Pancreas (tissue), 10 donors: ENCODE data around the gene LGALS4. TPM values are rescaled to one million over a fixed set of nuclear protein-coding genes. Genes with fewer than 3 reads are reported as not detected.
A peak's percentile ranks its signal among the peaks of the same experiment; 100 is the strongest.
"Not testable (repeated sequence)": the region's sequence is repeated elsewhere in the genome, so short reads cannot be mapped to it uniquely, and the experiment has no call there.

Experiments used
- ATAC-seq, 4 donors: fragments of 200-7000 bp; cut with Tn5 transposase; one replicate each; pipeline versions ENCODE4 v1.8.0 to v1.9.1; 2020; ENCODE audit warnings: mild to moderate bottlenecking in 4 of 4, moderate library complexity in 4 of 4
- DNase-seq, 6 donors: peaks; one replicate each; pipeline ENCODE4 v3.0.0-alpha.2; 2020
- FAIRE-seq: peaks from 2 replicates; lab custom pipeline; 2012; peaks lifted over from hg19 to GRCh38; lab: Jason Lieb, UNC
- H3K27ac ChIP-seq, 4 donors: fragments of 200-600 bp; sonication (generic); 1 replicate in 3 of 4; 2 replicates in 1 of 4; pipeline versions ENCODE4 v1.5.0 to v1.8.0; 2020
- H3K27me3 ChIP-seq, 4 donors: fragments of 200-600 bp; one replicate each; pipeline ENCODE4 v1.8.0; 2021
- H3K36me3 ChIP-seq, 3 donors: fragments of 200-600 bp; sonication (generic) in 1 of 3; one replicate each; pipeline versions ENCODE4 v1.5.0 to v1.8.0; 2020 to 2021
- H3K4me1 ChIP-seq, 3 donors: fragments of 200-600 bp; one replicate each; pipeline ENCODE4 v1.8.0; 2021
- H3K4me3 ChIP-seq, 4 donors: fragments of 200-600 bp; sonication (generic) in 2 of 4; one replicate each; pipeline versions ENCODE4 v1.5.0 to v1.8.0; 2020 to 2021
- H3K9me3 ChIP-seq, 4 donors: fragments of 200-600 bp; one replicate each; pipeline ENCODE4 v1.8.0; 2021
- WGBS, 2 donors: extraction: QIAGEN DNeasy Blood & Tissue Kit; methylation state at CpG; one replicate each; pipeline ENCODE4 v1.1.7; 2013; 5-methylcytosine and 5-hydroxymethylcytosine counted together
- intact Hi-C, 3 donors: fragments of 100-400 bp; cut with DNase I; formaldehyde crosslinking; loops; one replicate each; pipeline versions ENCODE4 v1.11.1 to v1.14.2; 2022
- polyA plus RNA-seq, 2 donors: library from polyadenylated mRNA; stranded (reverse); fragments of 200-250 nt; gene quantifications; one replicate each; pipeline ENCODE4 v1.2.3, GENCODE V29; 2013
- total RNA-seq, 6 donors: library from RNA; stranded (reverse); fragmentation: NEBNext Ultra II Directional in 4 of 6; extraction: Animal tissue kit (Norgen Biotek cat#: 25700) in 4 of 6; gene quantifications; one replicate each; pipeline versions ENCODE4 v1.2.1 to v1.2.4, GENCODE V29; 2021 to 2023
- TF ChIP-seq, protein P1 (sequence below), 4 donors: fragments of 200-600 bp; sonication (generic) in 3 of 4; IDR thresholded peaks; one replicate each; pipeline versions ENCODE4 v1.5.0 to v1.8.0; 2021; ENCODE audit warnings: antibody characterized with exemption in 4 of 4
- donor health status: healthy with polysubstance abuse.
- donor health status: DM: no; HTN: no; CAD: no; lungs with moderate emphysema.
- donor health status: DM: no; HTN: no; CAD: no.
- donor health status: control.
- donor health status: control.
- donor health status: Bipolar disorder and iron deficiency.
- donor health status: DM: yes; HTN: yes; CAD: no.
- donor health status: DM: no; HTN: no; CAD: no.
- donor health status: DM: no; HTN: no; CAD: no.
- donor health status: DM: yes; HTN: yes; CAD: no.

Gene LGALS4
- total and polyA plus RNA-seq, 8 donors: 14.2 to 135 (median 73.8) TPM

DNA sequence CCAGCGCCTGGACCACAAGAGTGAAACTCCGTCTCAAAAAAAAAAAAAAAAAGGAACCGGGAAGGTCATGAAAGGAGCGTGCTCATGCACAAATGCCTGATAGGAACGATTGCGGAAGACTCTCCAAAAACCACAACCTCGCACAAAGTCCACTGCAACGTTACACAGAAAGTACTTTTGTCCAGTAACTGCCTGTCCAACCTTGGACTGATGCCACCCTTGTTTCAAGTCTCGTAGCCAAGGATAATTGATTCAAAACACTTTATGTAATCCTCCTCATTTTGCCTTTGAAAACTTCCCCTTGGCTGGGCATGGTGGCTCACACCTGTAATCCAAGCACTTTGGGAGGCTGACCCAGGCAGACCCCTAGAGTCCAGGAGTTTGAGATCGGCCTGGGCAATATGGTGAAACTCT lies 53.1 kb downstream of the LGALS4 start:
- no peaks in the 10 kb centered on the region for H3K36me3 ChIP-seq
- WGBS, 2 donors: 35 to 38% methylated on average over 10 of the region's 10 CpGs
- H3K9me3 ChIP-seq: no peaks in the 10 kb centered on the region
- ATAC-seq: peak; percentile 47 to 86 (median 78)
- TF ChIP-seq, protein P1, sequence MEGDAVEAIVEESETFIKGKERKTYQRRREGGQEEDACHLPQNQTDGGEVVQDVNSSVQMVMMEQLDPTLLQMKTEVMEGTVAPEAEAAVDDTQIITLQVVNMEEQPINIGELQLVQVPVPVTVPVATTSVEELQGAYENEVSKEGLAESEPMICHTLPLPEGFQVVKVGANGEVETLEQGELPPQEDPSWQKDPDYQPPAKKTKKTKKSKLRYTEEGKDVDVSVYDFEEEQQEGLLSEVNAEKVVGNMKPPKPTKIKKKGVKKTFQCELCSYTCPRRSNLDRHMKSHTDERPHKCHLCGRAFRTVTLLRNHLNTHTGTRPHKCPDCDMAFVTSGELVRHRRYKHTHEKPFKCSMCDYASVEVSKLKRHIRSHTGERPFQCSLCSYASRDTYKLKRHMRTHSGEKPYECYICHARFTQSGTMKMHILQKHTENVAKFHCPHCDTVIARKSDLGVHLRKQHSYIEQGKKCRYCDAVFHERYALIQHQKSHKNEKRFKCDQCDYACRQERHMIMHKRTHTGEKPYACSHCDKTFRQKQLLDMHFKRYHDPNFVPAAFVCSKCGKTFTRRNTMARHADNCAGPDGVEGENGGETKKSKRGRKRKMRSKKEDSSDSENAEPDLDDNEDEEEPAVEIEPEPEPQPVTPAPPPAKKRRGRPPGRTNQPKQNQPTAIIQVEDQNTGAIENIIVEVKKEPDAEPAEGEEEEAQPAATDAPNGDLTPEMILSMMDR (IDR thresholded peaks at IDR 0.05): no peak
- no peak overlapping the region for H3K4me3 ChIP-seq
- peak in 3 of 6 donors; percentile 39 to 52 (median 50) for DNase-seq
- intact Hi-C loops: no loop called here
- no peak for FAIRE-seq
- no peaks in the 10 kb centered on the region for H3K27me3 ChIP-seq
- peak overlapping the region in 3 of 4 donors; percentile 7 to 59 (median 35) for H3K27ac ChIP-seq
- no peaks in the 10 kb centered on the region for H3K4me1 ChIP-seq

DNA sequence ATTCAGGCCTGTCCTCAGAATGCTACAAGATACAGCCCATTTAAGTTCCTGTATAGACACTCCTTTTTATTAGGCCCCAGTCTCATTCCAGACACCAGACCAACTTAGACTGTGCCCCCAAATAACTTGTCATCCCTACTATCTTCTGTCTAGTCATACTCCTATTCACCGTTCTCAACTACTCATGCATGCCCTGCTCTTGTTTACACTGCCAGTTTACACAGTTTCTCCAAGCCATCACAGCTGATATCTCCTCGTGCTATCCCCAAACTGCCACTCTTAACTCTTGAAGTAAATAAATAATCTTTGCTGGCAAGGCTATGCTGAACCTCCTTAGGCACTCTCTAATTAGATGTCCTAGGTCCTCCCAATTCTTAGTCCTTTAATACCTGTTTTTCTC lies 58.5 kb downstream of the LGALS4 start:
- intact Hi-C loops, FAIRE-seq, DNase-seq, H3K4me1 ChIP-seq, H3K36me3 ChIP-seq, H3K27ac ChIP-seq, H3K9me3 ChIP-seq, ATAC-seq, H3K4me3 ChIP-seq, H3K27me3 ChIP-seq: not testable (repeated sequence)
- WGBS, 2 donors: 15 to 33% methylated on average over 1 to 2 of the region's 2 CpGs

DNA sequence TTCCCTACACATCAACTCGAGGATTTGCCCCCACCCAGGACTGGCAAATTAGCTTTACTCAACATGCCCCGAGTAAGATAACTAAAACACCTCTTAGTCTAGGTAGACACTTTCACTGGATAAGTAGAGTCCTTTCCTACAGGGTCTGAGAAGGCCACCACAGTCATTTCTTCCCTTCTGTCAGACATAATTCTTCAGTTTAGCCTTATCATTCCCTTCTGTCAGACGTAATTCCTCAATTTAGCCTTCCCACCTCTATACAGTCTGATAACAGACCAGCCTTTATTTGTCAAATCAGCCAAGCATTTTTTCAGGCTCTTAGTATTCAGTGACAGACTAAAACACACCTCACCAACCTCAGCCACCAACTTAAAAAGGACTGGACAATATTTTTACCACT lies 59.0 kb downstream of the LGALS4 start:
- H3K36me3 ChIP-seq, H3K27ac ChIP-seq, DNase-seq, H3K4me1 ChIP-seq, H3K27me3 ChIP-seq, H3K4me3 ChIP-seq, H3K9me3 ChIP-seq, FAIRE-seq, ATAC-seq, intact Hi-C loops: not testable (repeated sequence)
- WGBS, 2 donors: 50 to 64% methylated on average over 3 of the region's 3 CpGs

Other genes starting within 250 kb of the LGALS4 start
- 1 to 10 TPM in 5 of 6 donors, under 1 TPM in 1; 0.79 to 3.8 (median 2.6) TPM for gene MAP4K1, start 195.0 kb downstream of the LGALS4 start, total RNA-seq
- 10 to 100 TPM in 1 of 2 donors, 1 to 10 TPM in 1; 2.6 to 43.4 TPM for gene MAP4K1, start 195.0 kb downstream of the LGALS4 start, polyA plus RNA-seq
- 100 to 1,000 TPM in 5 of 6 donors, 10 to 100 TPM in 1; 93.5 to 140 (median 131) TPM for gene EIF3K, start 193.8 kb downstream of the LGALS4 start, total RNA-seq
- 100 to 1,000 TPM; 107 to 162 TPM for gene EIF3K, start 193.8 kb downstream of the LGALS4 start, polyA plus RNA-seq
- 100 to 1,000 TPM; 137 to 284 (median 189) TPM for gene ACTN4, start 165.3 kb downstream of the LGALS4 start, total RNA-seq
- 100 to 1,000 TPM in 1 of 2 donors, 10 to 100 TPM in 1; 98.2 to 195 TPM for gene ACTN4, start 165.3 kb downstream of the LGALS4 start, polyA plus RNA-seq
- gene CAPN12, start 68.5 kb downstream of the LGALS4 start, total RNA-seq: 1 to 10 TPM; 2.3 to 8.8 (median 7.1) TPM
- 10 to 100 TPM; 40.4 to 46.3 TPM for gene CAPN12, start 68.5 kb downstream of the LGALS4 start, polyA plus RNA-seq
- gene LGALS7, start 39.4 kb downstream of the LGALS4 start, total RNA-seq: not detected
- not detected for gene LGALS7, start 39.4 kb downstream of the LGALS4 start, polyA plus RNA-seq
- gene LGALS7B, start 23.7 kb downstream of the LGALS4 start, total RNA-seq: not detected
- under 1 TPM in 1 of 2 donors, not detected in 1; 0.38 TPM for gene LGALS7B, start 23.7 kb downstream of the LGALS4 start, polyA plus RNA-seq
- gene ECH1, start 18.8 kb upstream of the LGALS4 start, total RNA-seq: 100 to 1,000 TPM in 1 of 6 donors, 10 to 100 TPM in 5; 70.7 to 126 (median 92.5) TPM
- 100 to 1,000 TPM; 112 to 197 TPM for gene ECH1, start 18.8 kb upstream of the LGALS4 start, polyA plus RNA-seq
- 100 to 1,000 TPM in 4 of 6 donors, 10 to 100 TPM in 2; 97.0 to 161 (median 129) TPM for gene HNRNPL, start 37.0 kb upstream of the LGALS4 start, total RNA-seq
- 100 to 1,000 TPM in 1 of 2 donors, 10 to 100 TPM in 1; 89.2 to 128 TPM for gene HNRNPL, start 37.0 kb upstream of the LGALS4 start, polyA plus RNA-seq
- 10 to 100 TPM in 4 of 6 donors, 1 to 10 TPM in 2; 6.5 to 16.9 (median 10.5) TPM for gene RINL, start 65.3 kb upstream of the LGALS4 start, total RNA-seq
- gene RINL, start 65.3 kb upstream of the LGALS4 start, polyA plus RNA-seq: 10 to 100 TPM; 17.6 to 26.2 TPM
- gene SIRT2, start 86.7 kb upstream of the LGALS4 start, total RNA-seq: 10 to 100 TPM; 16.2 to 27.0 (median 19.0) TPM
- gene SIRT2, start 86.7 kb upstream of the LGALS4 start, polyA plus RNA-seq: 10 to 100 TPM; 33.5 to 44.4 TPM
- gene NFKBIB, start 87.0 kb upstream of the LGALS4 start, total RNA-seq: 10 to 100 TPM in 2 of 6 donors, 1 to 10 TPM in 4; 6.8 to 14.3 (median 9.3) TPM
- gene NFKBIB, start 87.0 kb upstream of the LGALS4 start, polyA plus RNA-seq: 10 to 100 TPM; 12.3 to 26.8 TPM
- gene CCER2, start 99.2 kb upstream of the LGALS4 start, total RNA-seq: under 1 TPM in 5 of 6 donors, not detected in 1; 0.17 to 0.22 (median 0.19) TPM
- 1 to 10 TPM; 1.2 to 3.3 TPM for gene CCER2, start 99.2 kb upstream of the LGALS4 start, polyA plus RNA-seq
- 10 to 100 TPM in 5 of 6 donors, 1 to 10 TPM in 1; 8.8 to 21.8 (median 14.0) TPM for gene SARS2, start 117.8 kb upstream of the LGALS4 start, total RNA-seq
- 10 to 100 TPM; 73.2 to 80.6 TPM for gene SARS2, start 117.8 kb upstream of the LGALS4 start, polyA plus RNA-seq
- gene MRPS12, start 118.0 kb upstream of the LGALS4 start, total RNA-seq: 10 to 100 TPM in 5 of 6 donors, 1 to 10 TPM in 1; 9.8 to 17.5 (median 14.0) TPM
- 10 to 100 TPM; 13.8 to 19.5 TPM for gene MRPS12, start 118.0 kb upstream of the LGALS4 start, polyA plus RNA-seq
- 10 to 100 TPM in 1 of 6 donors, 1 to 10 TPM in 5; 5.8 to 10.1 (median 7.4) TPM for gene FBXO17, start 162.8 kb upstream of the LGALS4 start, total RNA-seq
- 10 to 100 TPM; 11.8 to 13.8 TPM for gene FBXO17, start 162.8 kb upstream of the LGALS4 start, polyA plus RNA-seq
- 1 to 10 TPM; 2.2 to 5.5 (median 4.3) TPM for gene FBXO27, start 219.6 kb upstream of the LGALS4 start, total RNA-seq
- gene FBXO27, start 219.6 kb upstream of the LGALS4 start, polyA plus RNA-seq: 1 to 10 TPM; 1.0 to 2.6 TPM